NOMO-1 (cell line): ENCODE results near the gene AIP.
A peak's percentile ranks its signal among the peaks of the same experiment; 100 is the strongest.
"Not testable (repeated sequence)": the region's sequence is repeated elsewhere in the genome, so short reads cannot be mapped to it uniquely, and the experiment has no call there.

ENCODE experiments used
- DNase-seq, 2 experiments: peaks; one replicate each; lab custom pipeline; 2025; ENCODE audit not compliant: unreplicated experiment in 2 of 2; lab: John Stamatoyannopoulos, UW

Gene AIP

GRCh38 chr11:67448220-67448609, 34.6 kb upstream of the AIP start:
- DNase-seq: no peak

GRCh38 chr11:67449116-67449844, 33.5 kb upstream of the AIP start:
- DNase-seq: peak; percentile 9 to 26

GRCh38 chr11:67450796-67451657, 31.8 kb upstream of the AIP start:
- DNase-seq: no peak

DNA sequence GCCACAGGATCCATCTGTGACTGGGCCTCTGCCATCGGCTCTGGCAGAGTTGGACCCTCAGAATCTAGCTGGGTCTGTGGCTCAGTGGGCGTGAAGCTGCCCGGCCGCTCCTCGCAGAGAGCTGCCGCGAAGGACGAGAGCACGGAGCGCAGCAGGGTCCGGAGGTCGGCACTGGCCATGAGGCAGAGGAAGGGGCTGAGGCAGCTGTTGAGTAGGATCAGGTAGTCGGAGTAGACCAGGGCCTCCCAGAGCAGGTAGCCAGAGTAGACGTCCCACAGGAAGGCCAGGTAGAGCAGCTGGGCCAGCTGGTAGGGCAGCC, 31.2 kb upstream of the AIP start:
- no peak for DNase-seq

GRCh38 chr11:67452141-67452952, 30.5 kb upstream of the AIP start, which contains the start of gene GPR152:
TSS of gene GPR152 (minus strand) at chr11:67452729. CDS start at chr11:67452724, 5 bp downstream.
- DNase-seq: no peak

GRCh38 chr11:67453816-67454732, 28.8 kb upstream of the AIP start:
- no peak for DNase-seq

GRCh38 chr11:67455054-67455453, 27.8 kb upstream of the AIP start, which contains the start of gene CABP4:
TSS of gene CABP4 (plus strand) at chr11:67455354. CDS start at chr11:67455424, 70 bp downstream.
- no peak for DNase-seq

DNA sequence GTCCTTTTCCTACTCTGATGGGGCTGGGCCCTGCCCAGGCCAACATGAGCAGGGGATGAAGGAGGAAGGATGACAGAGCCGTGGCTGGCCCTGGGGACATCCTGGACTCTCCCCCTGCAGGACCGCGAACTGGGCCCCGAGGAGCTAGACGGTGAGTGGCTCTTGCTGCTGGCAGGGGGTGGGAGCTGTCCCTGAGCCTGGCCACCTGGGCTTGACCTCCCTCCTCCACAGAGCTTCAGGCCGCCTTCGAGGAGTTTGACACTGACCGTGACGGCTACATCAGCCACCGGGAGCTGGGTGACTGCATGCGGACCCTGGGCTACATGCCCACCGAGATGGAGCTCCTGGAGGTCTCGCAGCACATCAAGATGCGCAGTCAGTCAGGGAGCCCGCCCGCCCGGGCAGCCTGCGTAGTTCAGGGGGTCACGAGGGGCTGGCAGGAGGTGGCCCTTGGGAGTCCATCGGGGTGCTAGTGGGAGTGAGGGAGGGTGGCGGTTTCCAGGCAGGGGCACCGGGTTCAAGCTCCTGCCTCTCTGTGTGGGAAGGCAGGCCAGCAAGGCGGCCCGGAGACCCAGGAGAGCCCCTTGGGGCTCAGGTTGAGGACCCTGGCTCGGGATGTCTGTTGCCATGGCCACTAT, 26.6 kb upstream of the AIP start:
- no peak for DNase-seq

DNA sequence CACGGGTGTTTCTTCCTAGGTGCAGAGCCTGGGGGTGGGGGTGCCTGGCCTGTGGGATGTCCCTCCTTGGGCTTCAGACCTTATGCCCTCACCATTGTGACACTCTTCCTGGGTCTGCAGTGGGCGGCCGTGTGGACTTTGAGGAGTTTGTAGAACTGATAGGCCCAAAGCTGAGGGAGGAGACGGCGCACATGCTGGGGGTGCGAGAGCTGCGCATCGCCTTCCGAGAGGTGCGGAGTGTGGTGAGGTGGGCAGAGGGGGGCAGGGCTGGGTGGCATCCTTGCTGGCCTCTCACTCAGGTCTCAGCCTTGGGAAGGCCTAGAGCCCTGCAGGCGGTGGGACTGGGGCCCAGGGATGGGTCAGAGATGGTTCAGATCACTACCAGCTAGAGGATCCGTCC, 25.4 kb upstream of the AIP start:
- no peak for DNase-seq

DNA sequence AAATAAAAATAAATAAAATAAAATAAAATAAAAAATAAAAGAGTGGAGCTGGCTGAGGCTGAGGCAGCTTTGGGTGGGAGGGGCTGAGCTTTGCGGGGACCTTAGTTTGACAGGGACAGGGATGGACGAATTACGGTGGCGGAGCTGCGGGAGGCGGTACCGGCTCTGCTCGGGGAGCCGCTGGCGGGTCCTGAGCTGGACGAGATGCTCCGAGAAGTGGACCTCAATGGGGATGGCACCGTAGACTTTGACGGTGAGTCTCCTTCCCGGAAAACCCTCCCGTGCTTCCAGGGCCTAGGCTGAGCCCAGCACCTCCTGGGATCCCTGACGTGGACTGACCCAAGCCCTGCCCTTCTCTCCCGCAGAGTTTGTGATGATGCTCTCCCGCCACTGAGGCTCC, 24.6 kb upstream of the AIP start:
- DNase-seq: no peak

GRCh38 chr11:67463186-67463585, 19.6 kb upstream of the AIP start:
- DNase-seq: no peak

GRCh38 chr11:67463680-67464410, 19.0 kb upstream of the AIP start:
- peak; percentile 78 to 92 for DNase-seq

DNA sequence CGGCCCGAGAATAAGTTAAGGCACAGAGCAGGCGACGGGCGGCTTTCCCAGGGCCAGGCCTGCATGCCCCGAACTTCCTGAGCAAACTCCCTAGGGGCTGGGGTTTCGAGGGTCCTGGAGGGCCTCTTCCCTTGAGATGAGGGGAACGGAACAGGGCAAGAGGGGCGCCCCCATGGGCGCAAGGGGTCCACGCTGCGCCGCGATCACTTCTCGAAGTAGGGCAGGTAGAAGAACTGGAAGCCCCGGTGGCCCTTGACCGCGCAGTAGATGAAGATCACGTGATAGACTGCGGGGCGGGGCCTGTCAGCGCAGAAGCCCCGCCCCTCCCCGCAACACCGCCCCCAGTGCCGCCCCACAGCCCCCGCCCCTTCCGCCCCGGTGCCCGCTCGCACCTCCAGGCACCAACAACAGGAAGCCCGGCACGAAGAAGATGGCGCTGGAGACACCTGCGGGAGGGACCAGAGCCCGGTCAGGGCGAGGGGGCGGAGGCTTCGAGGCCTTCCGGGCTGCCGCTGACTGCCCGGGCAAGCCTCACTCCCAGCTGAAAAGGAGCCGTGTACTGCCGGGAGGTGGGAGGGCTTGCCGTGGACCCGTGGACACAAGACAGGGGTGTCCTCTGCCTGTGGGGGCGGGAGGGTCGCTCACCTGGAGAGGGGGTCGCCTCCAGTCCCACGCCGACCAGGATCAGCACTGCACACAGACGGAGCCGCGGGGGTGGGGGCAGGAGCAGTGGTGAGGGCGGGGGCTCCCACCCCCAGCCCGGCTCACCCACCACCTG, 18.2 kb upstream of the AIP start:
- peak; percentile 92 to 93 for DNase-seq

DNA sequence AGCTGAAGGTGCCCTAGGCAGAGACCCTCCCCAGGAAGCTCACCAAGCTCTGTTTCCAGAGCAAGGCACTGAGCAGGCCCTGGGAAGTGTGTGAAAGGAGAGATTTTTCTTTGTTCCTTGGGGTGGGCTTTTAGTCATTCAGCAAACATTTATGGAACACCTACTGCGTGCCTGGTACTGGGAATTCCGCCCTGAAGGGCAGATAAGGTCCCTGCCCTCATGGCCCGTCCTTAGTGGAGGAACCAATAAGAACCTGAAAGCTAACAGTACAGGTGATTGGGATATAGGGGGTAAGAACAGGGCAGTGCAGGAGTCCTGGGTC, 17.7 kb upstream of the AIP start:
- no peak for DNase-seq

GRCh38 chr11:67465530-67465929, 17.3 kb upstream of the AIP start:
- not testable (repeated sequence) for DNase-seq

- no peak for DNase-seq
These were observed 16.5 kb upstream of the AIP start for GRCh38 chr11:67466367-67466766.

DNA sequence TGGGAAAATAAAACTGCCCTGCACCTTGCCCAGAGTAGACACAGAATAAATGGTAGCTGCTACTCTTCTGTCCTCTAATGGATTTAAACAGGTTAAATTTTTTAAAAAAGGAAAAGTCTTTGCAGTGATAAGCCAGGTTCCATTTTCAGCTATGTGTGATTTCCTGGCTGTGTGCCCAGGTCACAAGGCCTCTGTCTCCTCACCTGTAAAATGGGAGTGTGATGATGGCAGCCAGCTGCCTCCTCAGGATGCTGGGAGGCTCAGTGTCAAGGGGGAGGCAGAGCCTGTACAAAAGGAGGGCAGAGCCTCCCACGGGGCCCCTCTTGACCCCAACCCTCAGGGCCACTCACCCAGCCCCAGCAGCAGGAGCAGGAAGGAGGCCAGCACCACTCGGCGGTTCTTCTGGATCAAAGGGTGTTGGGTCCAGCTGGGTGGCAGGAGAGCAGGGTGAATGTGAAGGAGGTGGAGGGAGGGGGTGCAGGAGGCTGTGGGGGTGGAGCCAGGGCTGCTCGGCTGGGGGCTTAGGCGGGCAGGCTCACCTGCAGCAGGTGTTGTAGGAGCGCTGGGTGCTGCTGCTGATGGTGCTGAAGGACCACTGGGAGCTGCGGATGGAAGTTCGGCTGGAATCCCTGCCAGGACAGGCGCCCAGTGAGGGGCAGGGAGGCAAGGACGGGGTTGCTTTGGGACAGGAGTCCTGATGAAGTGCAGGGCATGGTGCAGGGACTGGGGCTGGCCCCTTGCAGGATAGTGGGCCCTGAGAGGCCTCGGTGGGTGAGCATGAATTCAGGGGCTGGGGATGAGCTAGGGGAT, 15.7 kb upstream of the AIP start:
- no peak for DNase-seq

- no peak for DNase-seq
These were observed 14.8 kb upstream of the AIP start for GRCh38 chr11:67468056-67468455.
